HT-29 (cell line): Measurements from ENCODE around the gene SLC4A3. TPM values are rescaled to one million over a fixed set of nuclear protein-coding genes. Genes with fewer than 3 reads are reported as not detected.
"Not testable (repeated sequence)": the region's sequence is repeated elsewhere in the genome, so short reads cannot be mapped to it uniquely, and the experiment has no call there.

Source experiments
- DNase-seq: peaks from one replicate; pipeline ENCODE4 v3.0.0-alpha.2; 2015; ENCODE audit warnings: low spot score
- total RNA-seq: library from RNA; depleted of rRNA; stranded (reverse); fragments of >200 nt; shearing (Covaris generic); gene quantifications from 2 replicates; pipeline ENCODE4 v1.2.3, GENCODE V29; 2014

Gene SLC4A3
- total RNA-seq, 1 experiment from 2014 or later = 0.36 TPM

GRCh38 chr2:219648176-219648575 lies 20.7 kb downstream of the SLC4A3 start:
- no peak for DNase-seq

DNA sequence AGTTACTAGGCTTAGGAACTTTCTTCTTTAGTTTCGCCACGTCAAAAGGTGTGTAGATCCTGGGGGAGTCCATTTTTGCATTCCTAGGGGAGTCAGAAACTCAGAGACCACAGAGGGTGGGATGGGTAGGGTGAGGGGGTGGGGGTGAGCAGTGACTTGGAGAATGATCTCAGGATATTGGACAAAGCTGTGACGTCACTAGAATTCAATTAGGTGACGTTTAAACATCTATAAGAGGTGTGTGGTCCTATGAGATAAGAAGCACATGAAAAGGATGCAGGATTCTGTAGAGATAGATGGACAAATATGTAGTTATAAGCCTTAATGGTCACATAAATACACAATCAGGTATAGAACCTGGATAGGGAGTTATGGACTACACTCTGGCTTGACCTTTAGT lies 21.5 kb downstream of the SLC4A3 start:
- no peak for DNase-seq

- no peak for DNase-seq
Observed at GRCh38 chr2:219650426-219651248, 23.2 kb downstream of the SLC4A3 start.

- not testable (repeated sequence) for DNase-seq
Observed at GRCh38 chr2:219651656-219652055, 24.2 kb downstream of the SLC4A3 start.

- no peak for DNase-seq
Observed at GRCh38 chr2:219656526-219656925, 29.1 kb downstream of the SLC4A3 start.

- DNase-seq = no peak
Observed at GRCh38 chr2:219658196-219658846, 30.9 kb downstream of the SLC4A3 start.

- no peak for DNase-seq
Observed at GRCh38 chr2:219658874-219659273, 31.4 kb downstream of the SLC4A3 start.

- DNase-seq = peak; percentile 39
Observed at GRCh38 chr2:219661197-219661954, 33.9 kb downstream of the SLC4A3 start.

DNA sequence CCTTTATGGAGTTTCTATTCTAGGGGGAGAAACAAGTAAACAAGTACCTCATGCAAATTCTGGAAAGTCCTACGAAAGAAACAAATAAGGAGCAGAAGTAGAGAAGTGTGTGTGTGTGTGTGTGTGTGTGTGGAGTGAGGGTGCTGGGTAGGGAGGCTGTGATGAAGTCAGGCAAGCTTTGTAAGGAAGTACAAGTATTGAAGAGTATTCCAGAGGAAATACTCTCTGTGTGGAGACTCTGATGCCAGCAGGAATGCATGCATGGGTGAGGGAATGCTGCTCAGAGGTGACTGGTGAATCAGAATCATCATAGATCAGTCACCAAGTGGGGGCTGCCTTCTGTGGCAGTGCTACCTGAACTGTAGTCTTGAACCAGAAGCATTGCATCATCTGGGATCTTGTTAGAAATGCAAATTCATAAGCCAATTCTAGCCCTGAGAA lies 34.5 kb downstream of the SLC4A3 start:
- DNase-seq = no peak

DNA sequence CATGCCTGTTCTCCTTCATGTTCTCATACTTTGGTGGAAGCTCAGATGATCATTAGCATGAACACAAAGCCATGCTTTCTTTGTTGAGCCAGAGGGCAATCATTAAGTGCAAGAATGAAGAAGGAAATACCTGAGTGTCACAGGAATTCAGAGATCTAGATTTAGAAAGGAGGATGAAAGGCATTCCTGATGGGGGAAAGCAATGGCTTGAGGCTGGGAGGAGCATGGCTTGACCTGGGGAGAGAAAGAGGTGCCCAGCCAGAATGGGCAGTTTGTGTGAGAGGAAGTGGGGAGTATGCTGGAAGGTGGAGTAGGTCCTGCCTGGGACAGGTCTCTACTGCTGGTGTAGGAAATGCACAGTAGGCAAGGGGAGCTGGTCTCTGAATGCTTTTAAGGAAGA lies 35.1 kb downstream of the SLC4A3 start:
- DNase-seq = peak; percentile 19

GRCh38 chr2:219663116-219663762 lies 35.8 kb downstream of the SLC4A3 start:
- no peak for DNase-seq

DNA sequence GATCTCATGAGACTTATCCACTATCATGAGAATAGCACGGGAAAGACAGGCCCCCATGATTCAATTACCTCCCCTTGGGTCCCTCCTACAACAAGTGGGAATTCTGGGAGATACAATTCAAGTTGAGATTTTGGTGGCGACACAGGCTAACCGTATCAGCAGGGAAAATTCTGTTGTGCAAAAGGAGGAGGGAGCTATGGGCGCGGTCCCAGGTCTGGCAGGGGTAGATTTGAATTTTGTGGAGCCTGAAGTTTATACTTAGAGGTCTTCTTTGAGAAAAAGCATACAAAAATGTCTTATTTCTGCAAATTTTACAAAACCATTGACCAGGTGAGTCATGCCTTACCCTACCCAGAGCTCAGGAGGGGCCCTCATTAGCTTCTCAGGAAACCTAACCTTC lies 36.6 kb downstream of the SLC4A3 start:
- DNase-seq = no peak

DNA sequence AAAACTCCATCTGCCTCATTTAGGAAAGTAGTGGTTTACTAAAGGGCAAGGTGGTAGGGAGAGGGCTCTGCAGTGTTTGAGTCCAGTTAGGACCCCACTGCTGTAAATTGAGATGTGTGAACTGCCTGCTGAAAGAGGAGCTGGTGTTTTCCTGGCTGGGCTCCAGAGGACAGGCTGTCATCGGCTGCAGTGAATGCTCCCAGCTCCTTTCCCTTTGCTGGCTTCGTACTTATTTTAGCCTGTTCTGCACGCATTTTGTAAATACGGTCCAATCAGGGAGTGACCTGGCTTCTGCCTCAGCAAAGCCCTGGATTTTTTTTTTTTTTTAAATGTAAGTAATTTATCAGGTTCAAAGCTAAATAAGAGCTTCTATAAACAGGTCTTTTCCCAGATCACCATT lies 37.5 kb downstream of the SLC4A3 start:
- DNase-seq = no peak

- no peak for DNase-seq
Observed at GRCh38 chr2:219665926-219666325, 38.5 kb downstream of the SLC4A3 start.

DNA sequence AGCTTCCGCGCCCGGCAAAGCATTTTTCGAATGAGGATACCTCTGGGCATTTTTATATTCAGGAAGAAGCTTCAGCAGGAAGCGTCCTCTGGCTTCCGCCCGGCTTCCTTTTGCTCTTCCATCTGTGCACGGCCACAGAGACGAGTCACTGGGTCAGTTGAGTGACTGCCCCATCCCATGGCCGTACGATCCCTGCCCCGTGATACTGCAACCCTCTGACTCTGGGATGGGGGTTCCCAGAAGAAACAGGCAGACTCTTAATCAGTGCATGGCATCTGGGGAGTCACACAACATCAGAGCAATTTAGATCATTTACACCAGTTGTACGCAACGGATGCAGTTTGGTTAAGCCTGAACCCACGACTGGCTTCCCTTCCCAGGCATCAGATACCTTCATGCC lies 40.9 kb downstream of the SLC4A3 start:
- no peak for DNase-seq

- no peak for DNase-seq
Observed at GRCh38 chr2:219670386-219670785, 43.0 kb downstream of the SLC4A3 start.

DNA sequence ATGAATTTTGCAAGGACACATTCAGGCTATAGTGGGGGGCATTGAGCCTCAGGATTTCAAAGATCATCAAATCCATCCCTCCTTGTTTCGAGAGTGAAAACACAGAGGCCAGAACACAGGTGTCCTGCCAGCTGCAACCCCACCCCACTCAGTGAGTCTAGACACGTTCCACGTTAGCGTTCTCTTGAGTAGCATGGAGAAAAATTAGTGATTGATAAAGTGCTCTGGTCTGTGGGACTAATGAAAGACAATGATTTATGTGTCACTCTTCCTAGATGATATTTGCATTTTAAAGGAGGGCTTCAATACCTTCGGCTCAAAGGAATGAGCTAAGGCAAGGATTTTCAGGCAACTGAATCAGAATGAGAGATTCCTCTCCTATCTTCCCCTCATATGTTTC lies 43.8 kb downstream of the SLC4A3 start:
- DNase-seq = no peak

GRCh38 chr2:219672406-219672805 lies 45.0 kb downstream of the SLC4A3 start:
- DNase-seq = no peak

DNA sequence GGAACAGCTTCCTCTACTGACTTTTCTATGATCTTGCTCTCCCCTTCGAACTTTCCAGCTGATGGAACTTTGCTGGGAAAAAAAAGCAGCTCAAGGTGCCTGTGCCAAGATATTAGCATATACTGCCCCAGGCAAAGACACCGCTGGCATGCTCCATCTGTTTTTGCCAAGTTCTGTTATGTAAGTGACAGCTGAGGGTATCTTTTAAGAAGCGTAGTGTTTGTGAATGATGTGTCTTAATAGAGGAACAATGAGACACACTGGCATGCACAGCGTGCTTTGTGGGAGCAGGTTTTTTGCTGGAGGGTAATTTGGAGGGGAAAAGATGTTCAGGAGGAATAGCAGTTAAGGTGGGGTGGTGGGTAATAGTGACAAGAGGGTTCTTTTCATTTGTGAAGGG lies 47.8 kb downstream of the SLC4A3 start:
- no peak for DNase-seq

DNA sequence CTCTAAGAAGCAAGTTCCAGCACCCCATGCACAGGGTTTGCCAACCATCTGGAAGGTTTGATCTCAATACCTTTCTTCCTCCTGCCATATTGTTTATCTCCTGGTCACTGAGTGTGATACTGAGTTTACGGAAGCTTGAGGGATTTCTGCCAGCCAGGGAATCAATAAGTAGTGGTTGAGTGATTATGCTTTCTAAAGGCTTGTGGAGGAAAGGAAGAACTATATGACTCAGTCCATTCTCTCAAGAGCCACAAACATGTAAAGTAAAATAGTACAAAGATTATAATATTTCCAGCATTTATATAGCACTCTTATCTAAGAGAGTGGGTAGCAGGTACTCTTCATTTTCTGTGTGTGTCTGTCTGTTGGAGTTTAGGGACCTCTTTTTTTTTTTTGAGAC lies 49.2 kb downstream of the SLC4A3 start:
- no peak for DNase-seq

- no peak for DNase-seq
Observed at GRCh38 chr2:219679041-219679440, 51.6 kb downstream of the SLC4A3 start.

GRCh38 chr2:219679571-219679970 lies 52.1 kb downstream of the SLC4A3 start:
- DNase-seq = no peak
